ENCODE measurements around the gene PGM1.

The PGM1 gene

DNA sequence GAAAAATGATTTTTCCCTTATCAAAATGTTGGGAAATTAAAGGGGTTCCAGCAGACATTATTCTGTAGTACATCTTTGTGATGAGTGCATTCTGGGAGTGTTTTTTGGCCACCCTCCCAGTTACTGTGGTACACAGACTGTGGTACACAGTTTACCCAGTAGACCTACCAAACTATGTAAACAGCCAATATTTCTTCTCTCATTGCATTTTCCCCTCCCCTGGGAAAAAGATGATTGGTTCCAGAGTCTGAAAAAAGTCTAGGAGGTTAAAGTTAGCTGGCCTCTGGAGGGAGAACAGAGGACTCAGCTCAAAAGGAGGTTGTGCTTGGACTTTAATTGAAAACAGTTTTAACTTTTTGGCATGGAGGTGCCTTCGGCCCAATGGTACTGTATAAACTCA is 42.5 kb downstream of the PGM1 start:
- no peak for DNase-seq

- DNase-seq = no peak
Measured at GRCh38 chr1:63636192-63637105, 43.2 kb downstream of the PGM1 start.

- DNase-seq = no peak
Measured at GRCh38 chr1:63638471-63638870, 45.3 kb downstream of the PGM1 start.

DNA sequence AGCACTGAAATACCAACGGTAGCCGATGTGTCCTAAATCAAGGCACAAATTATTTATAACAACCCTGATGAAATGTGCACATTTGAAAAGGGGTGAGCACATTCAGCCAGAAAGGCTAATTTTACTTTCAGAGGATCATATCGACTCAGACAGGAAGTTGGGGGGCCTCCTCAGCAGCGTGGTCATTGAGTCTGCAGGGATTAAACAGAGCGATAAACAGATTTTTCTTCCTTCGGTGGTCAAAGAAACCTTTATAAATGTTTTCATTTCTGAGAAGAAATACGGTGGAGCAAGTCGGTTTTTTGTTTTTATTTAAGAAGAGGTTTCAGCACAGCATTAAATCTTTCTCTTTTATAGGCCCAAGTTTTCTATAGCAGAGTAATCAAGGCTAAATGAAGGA is 45.7 kb downstream of the PGM1 start:
- DNase-seq = no peak

DNA sequence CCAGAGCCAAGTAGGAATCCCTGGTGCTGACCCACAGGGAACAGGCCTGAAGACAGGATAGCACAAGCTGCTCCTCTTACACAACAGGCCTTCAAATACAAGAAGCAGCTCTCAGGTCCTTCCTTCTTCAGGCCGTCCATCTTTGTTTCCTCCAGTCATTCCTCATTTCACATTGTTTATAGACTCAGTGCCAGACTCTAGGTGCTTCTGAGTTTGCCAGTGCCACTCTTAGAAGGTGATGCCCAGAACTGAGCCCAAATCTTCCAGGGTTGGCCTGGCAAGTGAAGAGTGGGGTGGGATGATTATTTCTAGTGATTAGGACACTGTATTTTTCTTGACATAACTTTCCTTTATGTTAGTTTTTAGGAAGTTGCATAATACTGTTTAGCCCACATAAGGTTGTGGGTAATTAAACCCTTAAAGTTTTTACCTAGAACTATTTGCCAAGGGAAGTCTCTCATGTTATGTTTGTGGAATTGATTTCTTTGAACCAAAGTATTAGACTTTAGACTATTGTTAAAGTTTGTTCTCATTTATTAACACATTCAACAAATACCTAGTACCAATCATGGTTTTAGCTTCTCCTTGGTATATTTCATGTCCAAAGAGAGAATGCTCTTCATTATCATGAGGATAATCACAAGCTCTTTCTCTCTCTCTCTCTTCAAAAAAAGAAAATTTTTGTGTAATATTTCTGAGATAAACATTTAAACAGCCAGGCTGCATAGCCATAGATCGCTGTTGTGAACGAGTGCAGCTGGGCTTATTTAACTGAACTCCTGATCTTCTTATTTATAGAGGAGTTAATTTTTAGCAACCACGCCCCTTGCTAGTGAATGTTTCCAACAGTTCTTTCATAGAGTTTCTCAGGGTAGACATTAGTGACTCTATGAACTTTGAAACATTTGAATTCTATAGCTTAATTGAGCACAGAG is 47.7 kb downstream of the PGM1 start:
- no peak for DNase-seq

GRCh38 chr1:63641615-63642014 is 48.4 kb downstream of the PGM1 start:
- no peak for DNase-seq

GRCh38 chr1:63642901-63643300 is 49.7 kb downstream of the PGM1 start:
- no peak for DNase-seq

GRCh38 chr1:63643517-63643916 is 50.3 kb downstream of the PGM1 start:
- DNase-seq = no peak

DNA sequence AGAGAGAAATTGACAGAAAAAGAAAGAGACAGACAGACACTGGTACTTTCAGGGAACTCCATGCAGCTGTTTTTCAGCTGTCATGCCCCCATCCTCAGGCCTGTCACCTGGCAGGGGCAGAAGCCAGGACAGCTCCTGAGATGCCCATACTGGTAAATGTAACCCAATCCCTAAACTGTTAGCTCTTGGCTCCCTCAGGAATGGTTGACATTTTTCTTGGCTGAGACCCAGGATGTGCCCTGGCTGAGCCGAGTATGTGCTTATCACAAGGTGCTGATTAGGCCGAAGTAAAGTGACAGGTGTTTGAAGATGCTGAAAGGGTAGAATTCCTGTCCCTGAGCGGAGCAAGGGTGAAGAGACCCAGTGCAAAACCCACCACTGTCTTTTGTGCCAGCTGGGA is 50.7 kb downstream of the PGM1 start:
- peak; percentile 76 for DNase-seq

DNA sequence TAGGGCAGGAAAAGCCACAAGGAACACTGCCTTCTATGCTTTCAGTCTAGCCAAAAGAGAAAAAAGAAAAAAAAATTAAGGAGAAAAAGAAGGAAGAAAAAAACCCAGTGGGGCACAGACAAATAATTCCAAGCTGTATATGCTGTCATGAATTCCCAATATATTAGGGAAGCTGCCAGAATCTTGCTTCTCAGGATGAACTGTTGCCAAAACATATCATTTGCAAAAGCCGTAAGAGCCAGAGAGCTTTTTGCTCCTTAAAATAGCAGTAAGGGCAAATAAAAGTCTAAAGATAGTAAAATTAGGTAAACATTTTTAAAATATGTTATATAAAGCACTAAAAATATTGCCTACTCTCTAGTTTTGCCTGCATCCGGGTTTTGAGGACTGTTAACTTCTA is 52.1 kb downstream of the PGM1 start:
- no peak for DNase-seq

DNA sequence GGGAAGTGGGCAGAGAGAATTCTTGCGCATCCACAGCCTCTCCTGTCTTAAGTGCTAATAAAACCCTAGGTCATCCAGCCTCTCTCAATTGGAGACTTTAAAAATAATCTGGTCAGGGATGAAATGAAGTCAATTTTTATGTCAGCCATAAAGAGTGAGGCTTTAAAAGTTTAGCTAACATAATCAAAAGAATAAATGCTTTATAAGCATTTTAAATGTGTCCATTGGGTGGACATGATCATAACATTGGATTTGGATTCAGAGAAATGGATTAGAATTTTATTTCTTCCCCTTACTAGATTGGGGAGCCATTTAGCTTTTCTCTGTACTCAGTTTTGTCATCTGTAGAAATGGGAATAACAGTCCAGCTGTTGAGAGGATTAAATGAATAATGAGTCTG is 55.5 kb downstream of the PGM1 start:
- no peak for DNase-seq

- DNase-seq = no peak
Measured at GRCh38 chr1:63651161-63651701, 58.0 kb downstream of the PGM1 start.

- no peak for DNase-seq
Measured at GRCh38 chr1:63653976-63654375, 60.8 kb downstream of the PGM1 start.

DNA sequence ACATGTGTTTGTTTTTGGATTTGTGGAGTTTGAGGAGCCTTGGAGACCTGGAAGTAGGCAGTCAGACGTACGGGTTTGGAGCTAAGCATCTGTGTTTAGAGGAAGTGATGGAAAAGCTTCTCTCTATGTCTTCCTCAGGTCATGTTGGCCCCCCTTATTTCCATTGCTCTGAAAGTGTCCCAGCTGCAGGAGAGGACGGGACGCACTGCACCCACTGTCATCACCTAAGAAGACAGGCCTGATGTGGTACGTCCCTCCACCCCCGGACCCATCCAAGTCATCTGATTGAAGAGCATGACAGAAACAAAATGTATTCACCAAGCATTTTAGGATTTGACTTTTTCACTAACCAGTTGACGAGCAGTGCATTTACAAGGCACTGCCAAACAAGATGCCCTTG is 66.2 kb downstream of the PGM1 start:
- DNase-seq = no peak

DNA sequence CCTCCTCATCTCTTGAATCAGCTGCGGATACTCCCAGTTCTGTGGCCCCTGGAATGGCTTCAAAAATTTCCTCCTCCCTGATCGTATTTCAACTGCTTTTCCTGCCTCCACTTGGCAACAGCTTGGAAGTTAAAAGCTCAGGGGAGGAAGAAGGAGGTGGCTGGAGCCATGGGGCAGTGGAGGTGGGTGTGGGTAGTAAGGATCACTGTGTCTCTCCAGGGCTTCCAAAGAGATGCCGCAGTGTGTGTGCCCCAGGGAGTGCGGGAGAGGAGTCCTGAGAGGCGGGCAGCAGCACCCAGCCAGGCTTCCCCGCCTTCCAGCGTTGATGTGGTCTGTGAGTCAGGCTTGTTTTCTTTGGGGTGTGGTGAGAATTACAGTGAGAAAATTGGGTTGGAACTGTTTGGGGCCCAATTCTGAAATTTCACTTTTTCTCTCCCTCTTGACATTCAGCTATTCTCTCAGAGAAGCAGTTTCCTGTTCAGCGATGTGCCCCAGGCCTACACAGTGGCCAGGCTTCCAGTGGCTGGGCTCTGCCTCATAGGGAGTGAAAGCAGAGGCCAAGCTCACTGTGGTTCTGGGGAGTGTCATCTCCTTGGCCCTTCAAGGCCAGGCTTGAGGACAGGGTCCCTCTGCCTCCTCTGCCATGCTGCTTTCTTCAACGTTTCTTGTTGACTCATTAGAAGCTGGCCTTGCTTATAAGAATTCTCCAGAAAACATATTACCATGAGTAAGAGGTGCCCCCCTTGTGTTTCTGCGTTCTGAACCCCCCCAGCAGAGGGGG is 69.0 kb downstream of the PGM1 start:
- no peak for DNase-seq

- no peak for DNase-seq
Measured at GRCh38 chr1:63662841-63663240, 69.6 kb downstream of the PGM1 start.

GRCh38 chr1:63663301-63663700 is 70.1 kb downstream of the PGM1 start:
- no peak for DNase-seq

- no peak for DNase-seq
Measured at GRCh38 chr1:63663873-63664272, 70.7 kb downstream of the PGM1 start.

GRCh38 chr1:63664742-63665141 is 71.5 kb downstream of the PGM1 start:
- no peak for DNase-seq

- DNase-seq = no peak
Measured at GRCh38 chr1:63665410-63665809, 72.2 kb downstream of the PGM1 start.

- no peak for DNase-seq
Measured at GRCh38 chr1:63665824-63666223, 72.6 kb downstream of the PGM1 start.

GRCh38 chr1:63668298-63668697 is 75.1 kb downstream of the PGM1 start:
- no peak for DNase-seq
